Cerebellar cortex (tissue), 1 donor: ENCODE measurements around the gene NPAS4.
A peak's percentile ranks its signal among the peaks of the same experiment; 100 is the strongest.
"Not testable (repeated sequence)": the region's sequence is repeated elsewhere in the genome, so short reads cannot be mapped to it uniquely, and the experiment has no call there.

Experiments
- DNase-seq: peaks from one replicate; pipeline ENCODE4 v3.0.0-alpha.2; 2015; ENCODE audit warnings: low spot score

Gene NPAS4

GRCh38 chr11:66420671-66421476, at the start of gene NPAS4:
Gene NPAS4, plus strand, starts transcription at chr11:66421035. Its CDS starts 145 bp downstream, at chr11:66421180.
- DNase-seq, result peak; percentile 80

- peak; percentile 76 for DNase-seq
Observed at GRCh38 chr11:66371627-66372415, 49.0 kb upstream of the NPAS4 start, which contains the start of gene SLC29A2. Gene SLC29A2, minus strand, starts transcription at chr11:66371760. Its CDS starts 169 bp downstream, at chr11:66371591.

- DNase-seq, result no peak
Observed at GRCh38 chr11:66373265-66373664, 47.6 kb upstream of the NPAS4 start.

GRCh38 chr11:66373690-66374287, 47.0 kb upstream of the NPAS4 start:
- not testable (repeated sequence) for DNase-seq

- not testable (repeated sequence) for DNase-seq
Observed at GRCh38 chr11:66380264-66380663, 40.6 kb upstream of the NPAS4 start.

GRCh38 chr11:66384316-66384715, 36.5 kb upstream of the NPAS4 start:
- DNase-seq, result not testable (repeated sequence)

GRCh38 chr11:66386171-66387069, 34.4 kb upstream of the NPAS4 start:
- DNase-seq, result peak; percentile 96

GRCh38 chr11:66388780-66389386, 32.0 kb upstream of the NPAS4 start:
- peak; percentile 72 for DNase-seq

- no peak for DNase-seq
Observed at GRCh38 chr11:66391322-66391721, 29.5 kb upstream of the NPAS4 start.

- DNase-seq, result no peak
Observed at GRCh38 chr11:66393954-66394353, 26.9 kb upstream of the NPAS4 start.

- DNase-seq, result no peak
Observed at GRCh38 chr11:66407651-66408050, 13.2 kb upstream of the NPAS4 start.

- peak; percentile 86 for DNase-seq
Observed at GRCh38 chr11:66408488-66409214, 12.2 kb upstream of the NPAS4 start.

GRCh38 chr11:66409226-66409625, 11.6 kb upstream of the NPAS4 start:
- DNase-seq, result no peak

GRCh38 chr11:66410191-66410590, 10.6 kb upstream of the NPAS4 start:
- DNase-seq, result no peak

GRCh38 chr11:66411323-66411722, 9.5 kb upstream of the NPAS4 start:
- no peak for DNase-seq

GRCh38 chr11:66412110-66412509, 8.7 kb upstream of the NPAS4 start:
- DNase-seq, result no peak

GRCh38 chr11:66413167-66413566, 7.7 kb upstream of the NPAS4 start:
- no peak for DNase-seq

GRCh38 chr11:66414120-66414934, 6.5 kb upstream of the NPAS4 start:
- no peak for DNase-seq

- DNase-seq, result no peak
Observed at GRCh38 chr11:66415423-66415822, 5.4 kb upstream of the NPAS4 start.

- DNase-seq, result no peak
Observed at GRCh38 chr11:66417000-66417399, 3.8 kb upstream of the NPAS4 start.
